Gastroesophageal sphincter (tissue), 4 donors: ENCODE data around the gene CPNE7. TPM values are rescaled to one million over a fixed set of nuclear protein-coding genes. Genes with fewer than 3 reads are reported as not detected.

ENCODE experiments used
- ATAC-seq: fragments of 150-250 bp; one replicate; pipeline ENCODE4 v1.9.1; 2016; ENCODE audit warnings: mild to moderate bottlenecking, moderate library complexity
- H3K27ac ChIP-seq, 4 donors: fragments of 200-600 bp; sonication (generic) in 3 of 4; 1 replicate in 3 of 4; 2 replicates in 1 of 4; pipeline ENCODE4 v1.5.1; 2016 to 2019
- H3K27me3 ChIP-seq: fragments of 200-600 bp; sonication (generic); one replicate; pipeline ENCODE4 v1.5.1; 2019
- H3K36me3 ChIP-seq, 2 donors: fragments of 200-600 bp; sonication (generic); one replicate each; pipeline ENCODE4 v1.5.1; 2019; ENCODE audit warnings: control low read depth in 1 of 2
- H3K4me1 ChIP-seq, 3 donors: fragments of 200-600 bp; sonication (generic); 1 replicate in 2 of 3; 2 replicates in 1 of 3; pipeline ENCODE4 v1.5.1; 2016 to 2019; ENCODE audit warnings: control low read depth in 2 of 3
- H3K4me3 ChIP-seq, 2 donors: fragments of 200-600 bp; sonication (generic); one replicate each; pipeline ENCODE4 v1.5.1; 2019; ENCODE audit warnings: mild to moderate bottlenecking in 1 of 2, moderate library complexity in 1 of 2
- H3K9me3 ChIP-seq, 3 donors: fragments of 200-600 bp; sonication (generic); one replicate each; pipeline ENCODE4 v1.5.1; 2017 to 2019; ENCODE audit warnings: control low read depth in 2 of 3
- EP300 ChIP-seq: sonication (generic); formaldehyde crosslinking; IDR thresholded peaks from one replicate; pipeline ENCODE4 v1.6.1; 2017; ENCODE audit warnings: antibody characterized with exemption, mild to moderate bottlenecking
- POLR2A ChIP-seq, 2 donors: fragments of 450-650 bp; IDR thresholded peaks; one replicate each; pipeline ENCODE4 v1.6.1; 2017; ENCODE audit warnings: antibody characterized with exemption in 2 of 2, mild to moderate bottlenecking in 2 of 2, moderate library complexity in 1 of 2
- POLR2AphosphoS5 ChIP-seq: sonication (generic); formaldehyde crosslinking; IDR thresholded peaks from one replicate; pipeline ENCODE4 v1.6.1; 2017; ENCODE audit warnings: antibody characterized with exemption
- WGBS, 2 donors: methylation state at CpG; one replicate each; pipeline ENCODE4 v1.1.5; 2018; ENCODE audit warnings: low coverage in 1 of 2; 5-methylcytosine and 5-hydroxymethylcytosine counted together
- total RNA-seq, 4 donors: library from RNA; depleted of rRNA; stranded (reverse); fragments of >200 nt; gene quantifications; one replicate each; pipeline ENCODE4 v1.1.0, GENCODE V29; 2016
- TF ChIP-seq, protein P1 (sequence below), 4 experiments: fragments of 200-600 bp in 2 of 4; fragments of 450-650 bp in 2 of 4; sonication (generic) in 1 of 4; IDR thresholded peaks; one replicate each; pipeline ENCODE4 v1.5.1; 2017 to 2019; ENCODE audit warnings: antibody characterized with exemption in 4 of 4, mild to moderate bottlenecking in 2 of 4, moderate library complexity in 2 of 4

CPNE7 gene
- total RNA-seq, 4 donors from 2014 or later = 0.67 to 1.8 TPM; not detected in 2

GRCh38 chr16:89600427-89600826 lies 24.9 kb downstream of the CPNE7 start:
- peaks cover 0 to 12% (median 0%) of the 10 kb centered on the region in 3 donors for H3K4me1 ChIP-seq
- H3K27ac ChIP-seq = no peak overlapping the region
- no peaks in the 10 kb centered on the region for H3K9me3 ChIP-seq
- H3K4me3 ChIP-seq = no peak overlapping the region
- ATAC-seq = no peak
- peaks cover 36% of the 10 kb centered on the region for H3K27me3 ChIP-seq
- no peaks in the 10 kb centered on the region for H3K36me3 ChIP-seq
- 74 to 90% methylated on average over 3 to 6 of the region's 12 CpGs for WGBS, 2 donors
- TF ChIP-seq POLR2AphosphoS5 = no peak
- TF ChIP-seq, protein P1, sequence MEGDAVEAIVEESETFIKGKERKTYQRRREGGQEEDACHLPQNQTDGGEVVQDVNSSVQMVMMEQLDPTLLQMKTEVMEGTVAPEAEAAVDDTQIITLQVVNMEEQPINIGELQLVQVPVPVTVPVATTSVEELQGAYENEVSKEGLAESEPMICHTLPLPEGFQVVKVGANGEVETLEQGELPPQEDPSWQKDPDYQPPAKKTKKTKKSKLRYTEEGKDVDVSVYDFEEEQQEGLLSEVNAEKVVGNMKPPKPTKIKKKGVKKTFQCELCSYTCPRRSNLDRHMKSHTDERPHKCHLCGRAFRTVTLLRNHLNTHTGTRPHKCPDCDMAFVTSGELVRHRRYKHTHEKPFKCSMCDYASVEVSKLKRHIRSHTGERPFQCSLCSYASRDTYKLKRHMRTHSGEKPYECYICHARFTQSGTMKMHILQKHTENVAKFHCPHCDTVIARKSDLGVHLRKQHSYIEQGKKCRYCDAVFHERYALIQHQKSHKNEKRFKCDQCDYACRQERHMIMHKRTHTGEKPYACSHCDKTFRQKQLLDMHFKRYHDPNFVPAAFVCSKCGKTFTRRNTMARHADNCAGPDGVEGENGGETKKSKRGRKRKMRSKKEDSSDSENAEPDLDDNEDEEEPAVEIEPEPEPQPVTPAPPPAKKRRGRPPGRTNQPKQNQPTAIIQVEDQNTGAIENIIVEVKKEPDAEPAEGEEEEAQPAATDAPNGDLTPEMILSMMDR (IDR thresholded peaks at IDR 0.05) = no peak
- no peak for TF ChIP-seq POLR2A (IDR thresholded peaks at IDR 0.05)
- no peak for TF ChIP-seq EP300

- no peaks in the 10 kb centered on the region for H3K9me3 ChIP-seq
- H3K4me3 ChIP-seq = no peak overlapping the region
- ATAC-seq = no peak
- H3K36me3 ChIP-seq = no peaks in the 10 kb centered on the region
- H3K27ac ChIP-seq = no peak overlapping the region
- peaks cover 0 to 12% (median 0%) of the 10 kb centered on the region in 3 donors for H3K4me1 ChIP-seq
- peaks cover 41% of the 10 kb centered on the region for H3K27me3 ChIP-seq
- TF ChIP-seq POLR2AphosphoS5 = no peak
- no peak for TF ChIP-seq POLR2A (IDR thresholded peaks at IDR 0.05)
- TF ChIP-seq, protein P1 (IDR thresholded peaks at IDR 0.05) = no peak
- no peak for TF ChIP-seq EP300
- 65 to 71% methylated on average over 4 to 7 of the region's 8 CpGs for whole genome bisulfite sequencing, 2 donors
Measured at GRCh38 chr16:89600956-89601355, 25.4 kb downstream of the CPNE7 start.

DNA sequence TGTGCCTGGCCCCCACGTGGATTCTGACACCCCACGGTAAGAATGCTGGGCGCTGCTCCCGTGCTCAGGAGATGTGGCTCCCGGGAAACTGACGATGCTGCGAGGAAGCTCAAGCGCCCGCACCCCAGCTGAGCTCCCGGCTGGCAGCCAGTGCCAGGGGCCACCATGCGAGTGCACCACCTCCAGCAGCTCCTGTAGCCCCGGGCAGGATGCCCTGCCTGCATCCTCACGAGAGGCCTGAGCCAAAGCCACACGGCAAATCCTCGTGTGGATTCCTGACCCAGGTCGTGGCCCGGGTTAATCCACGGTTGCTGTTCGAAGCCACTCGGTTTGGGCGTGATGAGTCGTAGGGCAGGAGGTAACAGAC lies 26.3 kb downstream of the CPNE7 start:
- WGBS, 2 donors = no CpG with 5 or more reads among the region's 22 CpGs
- no peaks in the 10 kb centered on the region for H3K36me3 ChIP-seq

GRCh38 chr16:89602273-89602951 lies 26.9 kb downstream of the CPNE7 start:
- no peaks in the 10 kb centered on the region for H3K36me3 ChIP-seq
- H3K4me3 ChIP-seq = no peak overlapping the region
- TF ChIP-seq, protein P1 (IDR thresholded peaks at IDR 0.05) = no peak
- TF ChIP-seq EP300 (no peak), POLR2AphosphoS5 (no peak), POLR2A (IDR thresholded peaks at IDR 0.05) (no peak)
- H3K4me1 ChIP-seq = peaks cover 0 to 12% (median 0%) of the 10 kb centered on the region in 3 donors
- peaks cover 53% of the 10 kb centered on the region for H3K27me3 ChIP-seq
- no peak overlapping the region for H3K27ac ChIP-seq
- no peak for ATAC-seq
- WGBS, 2 donors = 5% methylated on average over 3 of the region's 22 CpGs; no CpG with 5 or more reads in 1 of the 2 donors
- H3K9me3 ChIP-seq = no peaks in the 10 kb centered on the region

More for the DNA sequence above, 26.3 kb downstream of the CPNE7 start:
- no peak for ATAC-seq
- TF ChIP-seq EP300 (no peak), POLR2A (IDR thresholded peaks at IDR 0.05) (no peak), POLR2AphosphoS5 (no peak)
- TF ChIP-seq, protein P1 (IDR thresholded peaks at IDR 0.05) = no peak
- Histone ChIP-seq H3K9me3 (no peaks in the 10 kb centered on the region), H3K4me1 (peaks cover 0 to 12% (median 0%) of the 10 kb centered on the region in 3 donors), H3K4me3 (no peak overlapping the region), H3K27me3 (peaks cover 48% of the 10 kb centered on the region), H3K27ac (no peak overlapping the region)

DNA sequence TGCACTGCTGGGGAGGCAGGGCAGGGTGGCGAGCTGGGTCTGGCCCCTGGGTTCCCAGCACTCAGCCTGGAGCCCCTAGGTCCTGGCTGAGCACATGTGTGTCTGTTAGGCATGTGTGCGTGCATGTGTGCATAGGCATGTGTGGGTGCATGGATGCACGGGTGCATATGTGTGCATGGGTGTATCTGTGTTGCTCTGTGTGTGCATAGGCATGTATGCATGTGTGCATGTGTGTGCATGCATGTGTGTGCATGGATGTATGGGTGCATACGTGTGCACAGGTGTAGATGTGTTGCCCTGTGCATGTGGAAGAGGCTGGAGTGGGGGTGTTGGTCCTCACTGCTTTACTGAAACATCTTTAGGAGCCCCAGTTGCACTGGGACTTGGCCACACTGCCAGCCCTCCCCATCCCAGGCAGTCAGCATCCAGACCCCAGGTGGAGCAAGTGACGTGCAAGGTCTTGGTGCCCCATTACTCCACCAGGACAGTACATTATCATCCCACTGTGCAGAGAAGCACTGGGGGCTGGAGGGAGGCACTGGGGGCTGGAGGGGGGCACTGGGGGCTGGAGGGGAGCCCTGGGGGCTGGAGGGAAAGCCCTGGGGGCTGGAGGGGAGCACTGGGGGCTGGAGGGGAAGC lies 27.5 kb downstream of the CPNE7 start:
- Histone ChIP-seq H3K4me1 (peaks cover 0 to 12% (median 0%) of the 10 kb centered on the region in 3 donors), H3K27me3 (peaks cover 54% of the 10 kb centered on the region), H3K36me3 (no peaks in the 10 kb centered on the region), H3K27ac (no peak overlapping the region), H3K4me3 (no peak overlapping the region), H3K9me3 (no peaks in the 10 kb centered on the region)
- 43% methylated on average over 3 of the region's 5 CpGs; no CpG with 5 or more reads in 1 of the 2 donors for WGBS, 2 donors
- ATAC-seq = no peak
- TF ChIP-seq POLR2A (IDR thresholded peaks at IDR 0.05) = no peak
- no peak for TF ChIP-seq EP300
- TF ChIP-seq, protein P1 (IDR thresholded peaks at IDR 0.05) = no peak
- no peak for TF ChIP-seq POLR2AphosphoS5
